Stimulated activated CD4-positive, alpha-beta T cell treated with anti-CD3 and anti-CD28 coated beads, Interleukin-2, amount 100 ng/mL, for 4 hours (primary cell): Measurements from ENCODE around the gene SRBD1.

Source experiments
- DNase-seq: peaks from one replicate; pipeline ENCODE4 v3.0.0-alpha.2; 2020; ENCODE audit warnings: low read depth

SRBD1 gene

DNA sequence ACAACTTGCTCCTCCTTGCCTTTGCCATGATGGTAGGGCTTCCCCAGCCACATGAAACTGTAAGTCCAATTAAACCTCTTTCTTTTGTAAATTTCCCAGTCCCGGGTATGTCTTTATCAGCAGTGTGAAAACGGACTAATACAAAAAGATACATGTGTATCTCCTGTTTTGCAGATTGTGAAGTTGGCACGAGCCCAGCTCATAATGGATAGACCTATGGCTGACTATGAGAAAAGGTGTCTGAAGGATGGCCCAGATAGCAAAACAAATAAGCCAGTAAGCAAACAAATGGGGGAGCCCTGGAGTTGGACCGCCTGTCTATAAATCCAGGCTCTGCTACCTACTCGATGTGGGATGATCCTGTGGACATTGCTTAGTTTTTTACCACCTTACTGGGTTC is 24.9 kb upstream of the SRBD1 start:
- DNase-seq = no peak

DNA sequence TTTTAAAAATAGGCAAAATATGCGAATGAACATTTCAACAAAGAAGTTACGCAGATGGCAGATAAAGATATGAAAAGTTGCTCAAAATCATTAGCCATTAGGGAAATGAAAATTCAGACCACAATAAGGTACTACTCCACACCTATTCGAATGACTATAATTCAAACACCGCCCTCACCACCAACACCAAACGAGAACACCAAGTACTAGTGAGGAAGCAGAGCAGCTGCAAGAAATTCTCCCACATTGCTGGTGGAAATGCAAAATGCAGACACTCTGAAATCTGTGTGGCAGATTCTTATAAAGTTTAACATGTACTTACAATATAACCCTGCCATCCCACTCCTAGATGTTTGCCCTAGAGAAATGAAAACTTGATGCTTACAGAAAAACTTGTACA is 23.2 kb upstream of the SRBD1 start:
- DNase-seq = no peak

DNA sequence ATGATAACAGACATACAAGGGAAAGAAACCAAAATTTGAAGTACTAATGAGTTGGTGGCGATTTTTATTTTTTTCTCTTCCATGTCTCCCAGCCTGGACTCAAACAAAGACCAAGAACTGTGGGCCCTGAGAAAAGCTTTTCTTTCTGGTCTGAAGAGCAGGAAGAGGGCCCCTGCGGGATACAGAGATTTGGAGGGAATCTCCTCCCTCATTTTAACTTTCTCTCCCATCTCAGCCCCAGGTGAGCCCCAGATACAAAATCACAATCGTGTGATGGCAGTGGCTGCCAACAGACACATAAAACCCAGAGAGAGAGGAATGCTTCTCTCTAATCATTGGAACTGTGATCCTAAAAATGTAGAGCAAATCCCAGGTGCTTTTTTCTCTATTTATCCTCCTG is 20.9 kb upstream of the SRBD1 start:
- DNase-seq = no peak

DNA sequence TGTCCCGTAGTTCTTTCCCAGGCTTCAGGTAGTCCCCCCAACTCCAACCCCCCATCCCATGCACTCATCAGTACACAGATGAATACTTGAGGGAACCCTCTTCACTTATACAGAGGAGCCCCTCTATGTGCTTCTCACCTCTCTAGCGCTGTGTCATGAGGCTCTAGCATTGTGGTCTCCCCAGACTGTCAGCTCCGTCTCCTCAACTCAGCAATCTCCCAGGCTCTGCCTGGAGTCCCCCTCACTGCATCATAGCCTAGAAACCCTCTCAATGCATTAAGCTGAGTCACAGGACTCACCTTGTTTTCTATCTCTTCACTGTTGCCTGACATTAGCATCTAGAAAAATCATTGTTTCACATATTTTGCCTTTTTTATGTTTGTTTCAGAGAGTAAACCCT is 20.3 kb upstream of the SRBD1 start:
- DNase-seq = no peak

DNA sequence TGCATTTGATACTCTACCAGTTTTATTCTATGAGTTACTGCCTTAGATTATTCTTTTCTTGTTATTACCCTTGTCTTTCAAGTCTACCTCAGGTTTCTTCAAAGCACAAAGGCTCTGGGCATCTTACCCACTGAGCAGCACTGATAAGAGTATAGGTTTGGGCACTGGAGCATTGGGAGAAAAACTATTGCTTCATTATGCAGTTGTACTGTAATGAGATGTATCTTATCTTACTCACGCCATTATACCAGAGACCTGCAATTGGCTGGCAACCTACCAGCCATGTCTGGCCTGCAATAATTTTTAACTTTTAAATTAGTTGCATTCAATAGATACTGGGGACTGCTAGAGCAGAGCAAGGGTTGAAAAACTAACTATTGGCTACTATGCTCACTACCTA is 18.9 kb upstream of the SRBD1 start:
- no peak for DNase-seq

DNA sequence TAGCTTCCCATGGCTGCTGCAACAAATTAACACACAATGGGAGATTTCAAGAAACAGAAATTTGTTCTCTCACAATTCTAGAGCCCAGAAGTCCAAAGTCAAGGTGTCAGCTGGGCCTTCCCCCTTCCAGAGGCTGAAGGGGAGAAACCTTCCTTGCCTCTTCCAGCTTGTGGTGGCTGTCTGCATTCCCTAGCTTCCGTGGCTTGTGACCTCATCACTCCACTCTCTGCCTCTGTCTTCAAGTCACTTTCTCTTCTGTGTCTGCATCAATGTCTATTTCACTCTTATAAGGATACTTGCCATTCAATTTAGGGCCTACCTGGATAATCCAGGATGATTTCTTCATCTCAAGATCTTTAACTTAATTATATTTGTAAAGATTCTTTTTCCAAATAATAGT is 16.8 kb upstream of the SRBD1 start:
- no peak for DNase-seq

DNA sequence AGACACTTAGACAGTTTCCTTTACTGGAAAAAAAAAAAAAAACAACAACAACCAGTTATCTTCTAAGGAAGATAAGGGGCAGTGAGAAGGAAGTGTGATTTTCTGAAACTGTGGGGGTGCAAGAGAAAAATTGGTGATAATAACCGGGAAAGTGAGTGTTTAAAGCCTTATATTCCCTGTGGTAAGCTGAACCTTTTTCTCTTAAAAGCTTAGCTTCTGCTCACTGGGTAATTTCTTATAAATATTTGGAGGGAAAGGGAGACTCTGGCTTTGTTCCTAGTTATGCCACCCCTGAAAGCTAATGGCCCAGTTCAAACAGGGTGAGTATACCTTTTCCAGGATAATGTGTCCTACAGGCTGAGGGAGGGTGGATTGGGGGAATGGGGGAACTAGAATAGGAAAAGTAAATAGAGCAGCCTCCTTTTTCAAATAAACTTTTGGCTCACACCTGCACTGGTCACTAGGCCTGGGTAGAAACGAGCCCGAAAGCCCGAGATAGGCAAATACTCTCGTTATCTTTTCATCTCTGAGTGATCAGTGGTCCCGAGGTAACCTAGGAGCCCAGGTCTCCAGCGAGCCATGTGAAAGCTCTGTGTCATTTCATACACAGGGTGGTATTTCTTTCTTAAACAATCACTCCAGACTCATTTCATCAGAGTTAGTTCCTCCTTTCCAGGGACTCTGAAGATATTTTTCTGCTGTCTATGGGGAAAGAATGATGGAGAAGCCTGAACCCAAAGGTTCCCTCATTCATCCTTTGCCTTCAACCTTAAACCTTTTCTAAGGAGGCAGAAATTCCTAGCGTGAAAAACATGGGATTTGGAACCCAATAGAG is 15.5 kb upstream of the SRBD1 start:
- no peak for DNase-seq

DNA sequence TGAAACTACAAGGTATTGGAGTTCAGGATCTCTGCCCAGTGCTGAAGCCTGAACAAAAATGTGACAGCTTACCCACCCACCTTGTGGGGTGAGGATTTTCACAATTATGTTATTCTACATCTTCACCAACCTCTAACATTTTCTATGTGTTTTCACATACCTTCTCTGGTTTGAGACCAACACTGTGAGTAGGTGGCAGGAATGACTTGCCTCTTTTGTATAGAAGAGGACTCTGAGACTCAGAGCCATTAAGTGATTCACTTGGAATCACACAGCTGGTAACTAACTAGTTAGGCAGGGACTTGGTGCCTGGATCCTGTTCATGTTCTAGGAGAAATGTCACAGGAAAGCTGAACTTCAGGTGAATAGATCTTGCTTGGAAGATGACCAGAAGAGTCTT is 14.8 kb upstream of the SRBD1 start:
- no peak for DNase-seq

DNA sequence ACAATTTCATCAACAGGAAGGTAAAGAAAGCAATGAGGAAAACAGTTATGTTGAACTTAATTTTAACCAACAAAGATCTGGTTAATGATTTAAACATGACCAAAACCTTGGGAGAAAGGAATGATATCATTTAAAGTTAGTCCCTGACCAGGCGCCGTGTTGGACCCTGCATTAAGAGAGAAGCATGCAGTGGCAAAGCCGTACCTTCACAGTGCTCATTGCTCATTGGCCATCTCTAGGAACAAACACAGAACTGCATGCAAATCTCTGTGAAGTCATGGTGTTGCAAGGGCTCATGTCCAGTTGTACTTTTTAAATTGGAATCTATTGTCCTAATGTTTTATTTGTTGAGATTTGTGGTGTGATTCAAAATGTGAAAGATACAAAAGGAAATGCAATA is 12.0 kb upstream of the SRBD1 start:
- DNase-seq = no peak

DNA sequence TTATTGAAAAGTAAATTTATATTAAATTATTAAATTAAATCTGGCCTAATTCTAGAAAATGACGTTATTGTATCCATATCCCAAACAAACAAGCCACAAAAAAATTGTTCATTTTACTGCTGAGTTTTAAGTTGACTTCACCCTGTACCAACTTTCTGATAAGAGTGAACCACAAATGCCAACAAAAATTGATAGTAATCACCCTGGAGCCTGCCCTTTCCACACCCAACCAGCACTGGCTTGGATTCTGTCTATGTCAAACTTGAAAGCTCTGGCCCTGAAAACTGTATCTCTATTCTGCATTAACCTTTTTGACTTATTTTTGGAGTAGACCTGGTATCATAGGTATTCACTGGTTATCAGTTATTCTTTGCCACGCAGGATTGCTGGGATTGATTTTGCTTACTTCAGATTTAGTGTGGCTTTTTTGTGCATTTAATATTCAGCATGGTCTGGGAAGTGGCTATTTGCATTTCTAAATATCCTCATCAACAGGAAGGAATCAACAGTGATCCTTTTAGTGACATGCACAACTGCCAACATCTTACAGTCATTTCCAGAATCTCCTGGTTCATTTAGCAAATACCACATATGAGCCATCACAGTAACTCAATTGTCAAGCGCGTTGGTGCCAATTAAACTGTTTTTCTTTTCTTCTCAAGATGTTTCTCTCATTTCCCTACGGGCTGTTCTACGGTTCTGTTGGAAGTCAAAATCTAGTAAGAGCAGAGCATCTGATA is 11.4 kb upstream of the SRBD1 start:
- no peak for DNase-seq

DNA sequence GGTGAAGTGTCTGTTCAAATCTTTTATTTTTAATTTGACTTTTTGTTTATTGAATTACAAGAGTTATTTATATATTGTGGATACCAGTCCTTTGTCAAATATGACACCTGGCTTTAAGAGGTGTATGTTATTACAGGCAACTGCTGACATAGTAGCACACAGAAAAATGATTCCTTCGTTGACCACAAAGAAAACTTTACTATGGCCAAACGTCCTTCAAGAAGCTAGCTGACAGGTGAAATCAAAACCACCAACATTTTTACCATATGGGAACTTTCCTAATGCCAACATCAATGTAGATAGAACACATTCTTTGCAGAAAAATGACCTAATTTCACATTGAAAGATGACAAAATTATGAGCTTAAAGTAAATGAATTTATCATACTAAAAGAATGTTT is 6.4 kb upstream of the SRBD1 start:
- no peak for DNase-seq

DNA sequence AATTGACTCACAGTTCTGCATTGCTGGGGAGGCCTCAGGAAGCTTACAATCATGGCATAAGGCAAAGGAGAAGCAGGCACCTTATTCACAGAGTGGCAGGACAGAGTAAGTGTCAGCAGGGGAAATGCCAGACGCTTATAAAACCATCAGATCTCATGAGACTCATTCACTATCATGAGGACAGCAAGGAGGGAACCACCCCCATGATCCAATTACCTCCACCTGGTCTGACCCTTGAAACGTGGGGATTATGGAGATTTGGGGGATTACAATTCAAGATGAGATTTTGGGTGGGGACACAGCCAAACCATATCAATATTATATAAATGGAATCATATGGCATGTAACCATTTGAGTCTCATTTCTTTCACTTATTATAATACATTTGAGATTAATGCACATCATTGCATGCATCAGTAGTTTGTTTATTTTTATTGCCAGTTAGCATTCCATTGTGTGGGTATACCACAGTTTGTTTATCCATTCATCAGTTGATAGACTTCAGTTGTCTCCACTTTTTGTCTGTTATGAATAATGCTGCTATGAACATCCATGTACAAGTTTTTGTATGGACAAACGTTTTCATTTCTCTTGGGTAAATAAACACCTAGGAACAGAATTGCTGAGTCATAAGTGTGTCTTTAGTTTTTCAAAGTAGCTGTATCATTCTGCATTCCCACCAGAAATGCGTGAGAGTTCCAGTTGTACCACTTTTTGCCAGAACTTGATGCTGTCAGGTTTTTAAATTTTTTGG is 5.8 kb upstream of the SRBD1 start:
- no peak for DNase-seq

DNA sequence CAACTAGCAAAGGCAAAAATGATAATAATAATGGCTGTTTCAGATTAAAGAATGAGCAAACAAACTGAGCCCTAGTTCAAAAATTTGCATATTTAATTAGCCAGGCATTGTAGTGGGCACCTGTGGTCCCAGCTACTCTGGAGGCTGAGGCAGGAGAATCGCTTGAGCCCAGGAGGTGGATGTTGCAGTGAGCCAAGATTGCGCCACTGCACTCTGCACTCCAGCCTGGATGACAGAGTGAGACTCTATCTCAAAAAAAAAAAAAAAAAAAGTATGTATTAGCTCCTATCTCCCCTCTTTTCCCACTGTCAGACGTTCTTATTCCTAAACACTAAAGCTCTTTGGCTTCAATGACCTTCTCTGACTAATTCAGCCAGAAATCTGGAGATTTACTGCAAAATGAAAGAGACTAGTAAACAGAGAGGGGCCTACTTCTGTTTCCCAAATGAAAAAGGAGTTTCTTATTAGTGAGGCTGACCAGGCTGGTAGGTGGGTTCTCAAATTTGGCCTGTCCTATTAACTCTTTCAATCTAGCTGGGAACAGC is 3.9 kb upstream of the SRBD1 start:
- DNase-seq = no peak

DNA sequence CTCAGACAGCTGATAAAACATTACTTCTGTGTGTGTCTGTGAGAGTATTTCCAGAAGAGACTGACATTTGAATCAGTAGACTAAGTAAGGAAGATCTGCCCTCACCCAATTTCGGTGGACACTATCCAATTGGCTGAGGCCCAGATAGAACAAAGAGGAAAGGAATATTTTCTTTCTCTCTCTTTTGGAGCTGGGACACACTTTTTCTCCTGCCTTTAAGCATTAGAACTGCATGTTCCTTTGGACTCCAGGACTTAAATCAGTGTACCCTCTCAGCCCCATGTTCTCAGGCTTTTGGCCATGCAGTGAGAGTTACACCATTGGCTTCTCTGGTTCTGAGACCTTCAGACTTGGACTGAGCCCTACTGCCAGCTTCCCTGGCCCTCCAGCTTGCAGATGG is 3.3 kb upstream of the SRBD1 start:
- no peak for DNase-seq

DNA sequence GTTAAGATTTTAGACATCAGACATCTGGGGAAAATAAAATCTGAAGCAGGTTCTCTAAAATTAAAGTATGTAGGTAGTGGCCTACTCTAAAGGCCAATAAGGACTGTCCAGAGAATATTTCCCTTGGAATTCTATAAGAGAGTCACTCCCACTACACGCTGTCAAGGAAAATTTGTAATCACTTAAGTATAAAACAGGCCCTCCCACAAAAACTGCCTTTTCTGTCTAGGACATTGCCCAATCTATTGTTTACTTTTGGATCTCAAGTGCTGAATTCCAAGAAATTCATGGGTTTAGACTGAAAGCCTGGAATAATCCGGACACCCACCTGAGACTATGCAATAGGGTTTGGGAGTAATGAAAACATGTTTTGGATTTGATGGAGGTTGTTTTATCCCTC is 1.7 kb upstream of the SRBD1 start:
- no peak for DNase-seq

DNA sequence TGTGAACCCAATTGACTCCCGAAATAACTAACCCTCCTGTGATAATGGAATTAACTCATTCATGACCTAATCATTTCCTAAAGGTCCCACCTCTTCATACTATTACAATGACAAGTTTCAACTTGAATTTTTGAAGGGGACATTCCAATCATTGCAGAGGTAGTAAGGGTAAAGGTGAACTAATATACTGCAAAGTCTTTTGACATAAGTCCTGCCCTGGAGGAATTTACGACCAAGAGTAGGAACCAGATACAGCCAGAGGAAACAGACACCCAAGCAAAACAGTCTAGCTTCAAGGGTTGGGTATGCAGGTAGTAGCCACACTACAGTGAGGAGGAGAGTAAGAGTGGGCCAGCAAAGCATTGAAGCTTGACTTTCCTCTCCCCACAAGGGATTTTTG is 1.2 kb upstream of the SRBD1 start:
- no peak for DNase-seq

DNA sequence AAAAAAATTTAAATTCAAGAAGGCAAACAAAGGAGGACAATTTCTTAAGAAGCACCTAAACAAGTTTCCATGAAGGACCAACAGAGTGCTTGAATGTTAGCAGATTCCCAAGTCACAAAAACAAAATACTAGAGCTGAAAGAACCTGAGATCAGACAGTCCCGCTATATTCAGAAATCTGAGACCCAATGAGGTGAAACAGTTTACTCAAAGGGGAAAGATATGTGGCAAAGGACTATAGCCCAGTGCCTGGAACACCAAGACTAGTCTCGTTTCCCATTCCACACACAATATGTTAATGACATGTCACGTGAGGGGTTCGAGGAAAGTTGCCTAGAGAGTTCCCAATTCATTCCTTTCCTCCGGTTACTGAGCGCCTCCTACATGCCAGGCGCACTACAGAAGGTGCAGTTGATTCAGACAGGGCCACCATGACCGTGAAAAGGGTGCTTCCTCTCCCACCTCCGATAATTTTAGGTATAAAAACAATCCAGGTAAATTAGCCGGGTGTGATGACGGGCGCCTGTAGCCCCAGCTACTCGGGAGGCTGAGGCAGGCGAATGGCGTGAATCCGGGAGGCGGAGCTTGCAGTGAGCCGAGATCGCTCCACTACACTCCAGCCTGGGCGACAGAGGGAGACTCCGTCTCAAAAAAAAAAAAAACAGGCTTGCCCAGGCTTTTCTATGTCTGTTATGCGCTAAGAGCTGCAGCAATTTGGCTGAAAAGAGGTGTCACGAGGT is 617 bp downstream of the SRBD1 start:
- peak; percentile 9 for DNase-seq

DNA sequence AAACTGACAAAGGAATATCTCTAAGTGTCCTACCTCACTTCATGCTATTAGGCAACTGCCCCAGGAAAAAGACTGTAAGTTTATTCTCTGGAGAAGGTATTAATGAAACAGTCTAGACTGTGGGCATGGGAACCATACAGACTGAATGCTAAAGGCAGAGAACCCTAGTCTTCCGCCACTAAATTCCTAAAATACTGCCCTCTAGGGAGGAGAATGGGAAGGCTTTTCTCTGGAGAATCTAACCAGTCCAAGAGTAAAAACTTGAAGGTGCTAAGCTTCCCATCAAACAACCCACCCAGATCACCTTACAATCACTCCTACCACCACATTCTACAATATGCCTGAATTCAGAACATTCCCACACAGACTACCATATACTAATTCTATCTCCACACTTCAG is 3.4 kb downstream of the SRBD1 start:
- no peak for DNase-seq

DNA sequence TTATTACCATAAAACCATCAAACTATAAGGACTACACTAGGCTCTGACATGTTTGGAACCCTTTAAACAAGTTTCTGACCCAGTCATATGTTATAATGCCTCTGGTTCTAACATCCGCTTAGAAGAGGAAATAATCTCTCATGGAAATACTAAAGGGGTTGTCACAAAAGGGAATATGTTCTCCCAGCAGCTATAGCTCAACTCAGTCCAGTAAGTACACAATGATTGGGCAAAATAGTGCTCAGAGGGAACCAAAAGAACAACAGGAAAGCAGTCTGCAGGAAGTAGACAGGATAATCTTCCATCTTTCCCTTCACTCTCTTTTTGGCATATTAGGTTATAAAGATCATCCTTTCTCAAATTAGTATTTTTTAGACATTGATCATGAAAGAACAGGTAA is 4.3 kb downstream of the SRBD1 start:
- DNase-seq = no peak

DNA sequence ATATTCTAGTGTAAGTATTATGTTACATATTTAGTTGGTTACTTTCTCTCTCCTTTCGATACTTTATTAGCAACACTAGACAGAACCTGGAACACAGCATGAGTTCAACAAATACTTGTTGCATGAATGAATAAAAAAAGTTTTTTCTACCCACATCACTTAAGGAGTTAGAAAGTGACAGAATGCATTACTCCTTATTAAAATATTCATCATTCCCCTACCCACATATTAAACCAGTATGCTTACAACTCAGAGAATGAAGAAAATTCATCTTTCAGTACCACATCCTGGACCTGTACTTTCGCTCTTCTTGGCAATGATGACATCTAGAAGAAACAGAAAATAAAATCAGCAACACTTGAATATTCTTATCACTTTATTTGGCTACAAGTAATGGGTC is 6.0 kb downstream of the SRBD1 start:
- no peak for DNase-seq

DNA sequence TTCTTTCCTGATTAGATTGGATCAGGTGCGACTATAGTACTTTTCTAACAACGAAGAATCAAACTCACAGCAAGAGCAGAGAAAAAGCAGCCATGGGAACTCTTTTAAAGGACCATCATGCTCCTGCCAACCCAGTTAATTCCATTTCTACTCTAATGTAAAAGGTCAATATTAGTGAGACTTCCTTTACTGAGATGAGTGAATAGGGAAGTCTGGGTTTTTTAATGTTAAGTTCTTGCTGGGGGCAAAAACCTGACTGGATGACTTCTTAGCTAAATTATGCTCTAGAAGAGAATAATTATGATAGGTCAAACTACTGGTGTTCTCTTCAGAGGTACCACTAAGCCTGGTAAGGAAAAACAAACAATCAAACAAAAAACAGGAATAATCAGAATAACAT is 8.4 kb downstream of the SRBD1 start:
- DNase-seq = no peak

DNA sequence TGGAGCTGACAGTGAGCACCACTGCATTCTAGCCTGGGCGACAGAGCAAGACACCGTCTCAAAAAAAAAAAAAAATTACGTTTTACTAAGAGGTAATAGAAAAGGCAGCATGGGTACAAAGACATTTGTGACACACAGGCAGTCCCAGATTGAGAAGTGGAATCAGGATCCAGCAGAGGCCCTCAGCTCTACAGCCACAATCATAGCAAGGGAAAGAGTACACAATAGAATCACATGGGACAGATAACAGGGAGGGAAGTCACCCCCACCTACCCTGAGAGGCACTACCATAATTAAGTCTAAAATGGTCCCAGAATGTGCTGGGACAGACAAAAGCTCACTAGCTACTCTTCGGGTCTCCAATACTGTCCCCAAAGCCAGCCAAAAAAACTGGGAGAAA is 12.5 kb downstream of the SRBD1 start:
- no peak for DNase-seq
